GM21447 (cell line): ENCODE results near the gene TAMALIN.

Experiments
- ATAC-seq: cut with Tn5 transposase; IDR thresholded peaks from one replicate; pipeline ENCODE4 v1.9.1; 2021; ENCODE audit not compliant: unreplicated experiment

Gene TAMALIN

GRCh38 chr12:52013626-52014310 lies 7.0 kb downstream of the TAMALIN start:
- no peak for ATAC-seq

GRCh38 chr12:52014567-52015530 lies 8.1 kb downstream of the TAMALIN start:
- no peak for ATAC-seq

GRCh38 chr12:52015532-52016041 lies 8.8 kb downstream of the TAMALIN start:
- no peak for ATAC-seq

GRCh38 chr12:52018433-52019112 lies 11.8 kb downstream of the TAMALIN start:
- no peak for ATAC-seq

GRCh38 chr12:52019113-52019770 lies 12.5 kb downstream of the TAMALIN start:
- ATAC-seq: no peak

- ATAC-seq: no peak
Observed at GRCh38 chr12:52020539-52021336, 14.0 kb downstream of the TAMALIN start.

- ATAC-seq: no peak
Observed at GRCh38 chr12:52022841-52023181, 16.1 kb downstream of the TAMALIN start.

- ATAC-seq: peak; percentile 39
Observed at GRCh38 chr12:52023182-52023975, 16.6 kb downstream of the TAMALIN start.

GRCh38 chr12:52023976-52024688 lies 17.4 kb downstream of the TAMALIN start:
- no peak for ATAC-seq

GRCh38 chr12:52024845-52025230 lies 18.1 kb downstream of the TAMALIN start:
- ATAC-seq: no peak

- ATAC-seq: no peak
Observed at GRCh38 chr12:52026263-52026662, 19.5 kb downstream of the TAMALIN start.

- ATAC-seq: no peak
Observed at GRCh38 chr12:52027085-52027843, 20.5 kb downstream of the TAMALIN start.

GRCh38 chr12:52029685-52030084 lies 22.9 kb downstream of the TAMALIN start:
- ATAC-seq: no peak

GRCh38 chr12:52032446-52032803 lies 25.7 kb downstream of the TAMALIN start:
- ATAC-seq: no peak

- peak; percentile 87 for ATAC-seq
Observed at GRCh38 chr12:52032804-52033445, 26.2 kb downstream of the TAMALIN start.

GRCh38 chr12:52033446-52034140 lies 26.8 kb downstream of the TAMALIN start:
- no peak for ATAC-seq

- ATAC-seq: no peak
Observed at GRCh38 chr12:52035190-52035589, 28.4 kb downstream of the TAMALIN start.
